Pons (tissue), 1 donor: ENCODE results near the gene STARD4.

Experiments
- DNase-seq: peaks from one replicate; pipeline ENCODE4 v3.0.0-alpha.2; 2016; ENCODE audit warnings: low spot score

The STARD4 gene, protein sequence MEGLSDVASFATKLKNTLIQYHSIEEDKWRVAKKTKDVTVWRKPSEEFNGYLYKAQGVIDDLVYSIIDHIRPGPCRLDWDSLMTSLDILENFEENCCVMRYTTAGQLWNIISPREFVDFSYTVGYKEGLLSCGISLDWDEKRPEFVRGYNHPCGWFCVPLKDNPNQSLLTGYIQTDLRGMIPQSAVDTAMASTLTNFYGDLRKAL

GRCh38 chr5:111512375-111513130, at the start of gene STARD4:
TSS of gene STARD4 (minus strand) at chr5:111512535. CDS start at chr5:111507433, 5,102 bp downstream.
- DNase-seq: peak; percentile 97

DNA sequence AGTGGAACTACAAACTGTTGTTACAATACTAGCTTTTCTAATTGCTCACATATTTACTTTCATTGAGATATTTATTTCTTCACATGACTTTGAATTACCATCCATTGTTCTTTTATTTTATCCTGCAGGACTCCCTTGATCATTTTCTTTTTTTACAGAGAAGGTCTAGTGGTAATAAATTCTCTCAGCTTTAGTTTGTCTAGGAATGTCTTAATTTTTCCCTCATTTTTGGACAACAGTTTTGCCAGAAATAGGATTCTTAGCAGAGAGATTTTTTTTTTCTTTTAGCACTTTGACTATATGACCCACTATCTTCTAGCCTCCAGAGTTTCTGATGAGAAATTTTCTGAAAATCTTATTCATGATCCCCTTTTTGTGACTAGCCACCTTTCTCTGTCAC, 47.3 kb upstream of the STARD4 start:
- DNase-seq: no peak

DNA sequence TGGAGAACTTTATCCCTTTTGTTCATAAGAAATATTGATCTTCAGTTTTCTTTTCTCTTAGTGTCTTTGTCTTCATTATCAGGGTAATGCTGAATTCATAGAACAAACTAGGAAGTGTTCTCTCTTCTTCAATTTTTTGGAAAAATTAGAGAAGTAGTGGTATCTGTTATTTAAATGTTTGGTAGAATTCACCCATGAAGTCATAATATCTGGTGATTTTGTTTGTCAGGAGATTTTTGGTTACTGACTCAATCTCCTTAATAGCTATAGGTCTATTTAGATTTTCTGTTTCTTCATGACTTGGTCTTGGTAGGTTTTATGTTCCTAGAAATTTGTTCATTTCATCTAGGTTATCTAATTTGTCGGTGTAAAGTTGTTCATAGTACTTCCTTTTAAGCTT, 45.4 kb upstream of the STARD4 start:
- DNase-seq: no peak

DNA sequence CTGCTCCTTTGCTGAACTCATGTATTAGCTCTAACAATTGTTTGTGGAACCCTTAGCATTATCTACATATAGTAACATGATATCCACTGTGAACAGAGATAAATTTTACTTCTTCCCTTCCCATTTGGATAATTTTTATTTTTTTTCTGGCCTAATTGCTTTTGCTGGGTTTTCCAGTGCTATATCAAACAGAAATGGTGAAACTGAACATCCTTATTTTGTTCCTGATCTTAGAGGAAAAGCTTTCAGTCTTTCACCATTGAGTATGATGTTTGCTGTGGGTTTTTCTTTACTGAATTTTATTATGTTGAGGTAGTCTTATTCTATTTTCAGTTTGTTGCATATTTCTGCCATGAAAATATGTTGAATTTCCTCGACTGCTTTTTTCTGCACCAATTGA, 44.8 kb upstream of the STARD4 start:
- no peak for DNase-seq

DNA sequence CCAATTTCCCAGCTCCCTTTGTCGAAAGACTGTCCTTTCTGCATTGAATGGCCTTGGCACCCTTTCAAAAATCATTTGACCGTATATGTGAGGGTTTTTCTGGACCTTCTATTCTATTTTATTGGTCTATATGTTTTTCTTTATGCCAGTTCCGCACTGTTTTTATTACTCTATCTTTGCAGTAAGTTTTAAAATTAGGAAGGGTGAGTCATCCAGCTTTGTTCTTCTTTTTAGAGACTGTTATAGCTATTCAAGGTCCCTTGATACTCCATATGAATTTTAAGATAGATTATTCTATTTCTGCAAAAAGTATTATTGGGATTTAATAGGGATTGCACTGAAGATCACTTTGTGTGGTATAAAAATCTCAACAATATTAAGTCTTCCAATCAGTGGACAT, 44.2 kb upstream of the STARD4 start:
- no peak for DNase-seq

GRCh38 chr5:111555760-111556159, 43.4 kb upstream of the STARD4 start:
- no peak for DNase-seq

DNA sequence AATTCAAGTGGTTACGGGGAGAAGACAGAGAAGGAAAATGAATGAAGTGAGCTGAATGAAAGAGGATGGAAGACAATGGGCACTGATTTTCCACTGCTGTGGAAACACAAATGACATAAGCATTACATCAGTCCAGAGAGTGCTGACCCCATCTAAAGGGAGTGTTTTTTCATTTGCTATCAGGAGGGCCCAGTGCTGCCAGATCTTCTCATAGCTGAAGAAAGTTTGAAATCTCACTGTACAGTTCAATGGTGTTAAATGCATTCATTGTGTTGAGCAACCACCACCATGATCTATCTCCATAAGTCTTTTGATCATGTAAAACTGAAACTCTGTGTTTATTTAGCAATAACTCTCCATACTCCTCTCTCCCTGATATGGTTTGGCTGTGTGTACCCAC, 41.5 kb upstream of the STARD4 start:
- DNase-seq: no peak

DNA sequence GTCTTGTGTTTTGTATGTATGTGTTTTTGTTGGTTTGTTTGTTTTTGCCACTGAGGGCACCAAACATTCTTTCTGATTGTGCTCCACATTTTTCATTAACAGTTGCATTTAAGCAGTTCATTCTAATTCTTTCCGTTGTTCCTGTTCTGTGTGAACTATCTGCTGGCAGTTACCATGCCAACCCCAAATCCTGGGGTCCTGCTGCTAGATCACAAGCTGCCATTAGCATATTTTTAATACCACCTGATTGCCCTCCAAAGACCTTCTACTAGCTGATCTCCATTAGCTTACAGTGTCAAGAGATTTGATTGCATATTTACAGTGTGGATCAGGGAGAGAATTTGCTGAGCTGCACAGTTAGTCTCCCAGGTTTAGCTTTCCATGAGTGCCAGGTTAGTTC, 40.6 kb upstream of the STARD4 start:
- no peak for DNase-seq

DNA sequence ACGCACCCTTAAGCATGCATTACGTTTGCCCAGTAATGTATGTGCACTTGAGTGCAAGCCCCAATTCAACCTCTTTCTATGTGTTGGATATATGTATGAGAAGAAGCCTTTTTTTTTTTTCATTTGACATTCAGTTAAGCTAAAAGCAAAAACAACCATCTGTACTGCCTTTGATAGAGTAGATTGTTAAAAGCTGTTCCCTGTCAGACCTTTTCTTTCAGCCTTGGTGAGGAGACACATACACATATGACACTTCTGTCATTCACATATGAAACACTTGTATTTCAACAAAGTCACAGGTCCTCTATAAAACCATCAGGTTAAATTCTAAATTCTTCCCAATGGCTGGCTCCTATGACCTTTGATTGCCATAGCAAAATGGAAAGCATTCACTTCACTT, 40.2 kb upstream of the STARD4 start:
- DNase-seq: no peak

DNA sequence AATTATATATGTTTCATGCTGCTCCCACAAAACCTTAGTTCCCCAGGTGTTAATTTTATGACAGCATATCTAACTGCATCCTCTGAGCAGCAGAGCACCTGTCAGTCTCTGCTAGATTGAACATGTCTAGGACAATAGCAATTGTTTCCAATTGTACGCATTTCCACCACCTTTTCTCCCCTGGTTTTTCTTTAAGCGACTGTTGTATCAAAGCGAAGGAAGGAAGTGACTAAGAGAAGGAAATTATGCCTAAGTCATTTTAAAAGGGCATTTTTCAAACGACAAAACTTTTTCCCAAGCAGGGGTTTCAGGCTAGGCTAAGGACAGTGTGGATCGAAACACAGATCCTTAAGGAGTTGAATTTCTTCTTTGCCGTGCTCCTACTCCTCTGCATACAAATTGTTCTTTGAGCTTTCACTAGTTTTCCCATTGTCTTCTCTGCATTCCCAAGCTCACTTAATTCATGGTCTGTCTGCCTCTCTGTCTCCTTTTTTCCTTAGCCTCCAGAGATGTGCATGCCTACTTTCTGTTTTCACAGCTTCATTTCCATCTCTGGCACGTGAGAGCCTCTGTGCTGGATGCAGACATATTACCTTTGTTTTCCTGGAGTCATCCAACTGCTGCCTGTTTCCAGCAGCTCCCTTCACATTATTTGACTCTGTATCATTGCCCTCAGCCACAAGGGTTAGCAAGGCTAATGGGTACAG, 39.4 kb upstream of the STARD4 start:
- DNase-seq: no peak

DNA sequence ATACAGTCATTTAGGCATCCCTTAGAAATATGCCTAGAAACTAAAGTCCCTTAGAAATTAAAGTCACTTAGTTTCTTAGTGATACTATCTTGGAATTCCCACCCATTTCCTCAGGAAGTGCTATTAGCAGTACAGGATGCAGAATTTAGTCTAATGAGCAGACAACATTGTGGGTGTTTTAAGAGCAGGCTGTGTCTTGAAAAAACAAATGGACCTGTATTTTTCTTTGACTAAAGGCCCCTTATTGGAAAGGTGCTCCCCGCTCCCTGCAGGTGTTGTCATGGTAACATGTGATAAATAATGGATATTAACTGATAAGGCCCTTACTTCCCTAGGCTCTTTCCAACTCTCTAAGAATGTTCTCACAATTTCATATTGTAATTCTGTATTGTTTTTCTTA, 38.8 kb upstream of the STARD4 start:
- DNase-seq: no peak

DNA sequence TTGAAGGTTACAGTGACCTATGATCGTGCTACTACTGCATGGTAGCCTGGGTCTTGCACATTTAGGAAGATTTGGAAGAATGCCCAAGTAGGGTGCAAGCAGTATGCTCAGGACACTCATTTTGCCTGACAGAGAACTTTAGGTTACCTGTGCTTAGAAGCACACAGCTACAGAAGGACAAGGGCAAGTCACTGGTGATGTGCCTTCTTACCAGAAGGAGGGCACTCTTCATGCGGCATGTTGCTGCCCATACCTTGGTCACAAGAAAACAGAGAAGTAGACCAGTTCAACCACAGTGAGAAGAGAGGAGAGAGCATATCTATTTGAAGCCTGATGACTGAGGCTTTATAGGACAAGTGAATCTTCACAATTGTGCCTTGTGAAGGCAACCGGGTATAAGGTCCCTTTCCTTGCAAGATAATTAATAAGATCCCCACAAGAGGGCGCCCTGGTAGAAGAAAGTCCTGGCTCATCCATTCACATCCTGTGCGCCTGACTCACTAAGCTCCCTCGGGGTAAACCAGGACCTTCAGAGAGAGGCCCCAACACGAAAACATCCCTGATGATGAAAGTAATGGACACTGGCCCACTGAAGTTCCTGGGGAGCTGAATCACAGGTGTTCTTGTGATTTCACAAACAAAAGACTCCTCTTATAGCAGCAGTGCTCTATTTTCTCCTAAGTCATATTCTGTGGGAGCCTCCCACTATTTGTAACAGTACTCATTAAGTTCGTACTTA, 38.1 kb upstream of the STARD4 start:
- peak; percentile 92 for DNase-seq

- DNase-seq: no peak
Observed at GRCh38 chr5:111548992-111549649, 36.8 kb upstream of the STARD4 start.

DNA sequence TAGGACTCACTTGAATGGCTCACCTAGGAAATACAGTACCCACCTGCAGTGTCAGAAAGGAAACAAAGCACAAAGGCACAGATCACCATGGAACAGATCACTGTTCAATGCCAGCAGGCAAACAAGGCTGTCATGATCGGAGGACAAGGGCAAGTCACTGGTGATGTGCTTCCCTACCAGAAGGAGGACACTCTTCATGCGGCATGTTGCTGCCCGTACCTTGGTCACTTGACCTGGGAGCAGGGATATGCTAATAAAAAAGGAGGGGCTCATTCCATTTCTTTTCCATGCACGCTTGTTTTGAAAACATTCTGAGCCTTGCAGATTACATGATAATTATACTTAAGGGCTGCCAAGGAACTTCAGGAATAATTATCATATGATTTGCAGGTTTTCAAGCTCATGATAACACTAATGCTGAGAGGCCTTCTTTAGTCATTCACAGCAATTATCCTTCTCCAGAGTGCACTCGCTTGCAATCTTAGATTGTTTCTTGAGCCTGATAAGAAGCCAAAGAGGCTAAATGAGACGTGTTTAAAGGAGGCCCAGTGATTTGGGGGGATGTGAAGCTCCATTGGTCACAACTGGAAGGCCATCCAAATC, 36.1 kb upstream of the STARD4 start:
- DNase-seq: no peak

- DNase-seq: no peak
Observed at GRCh38 chr5:111545031-111545430, 32.7 kb upstream of the STARD4 start.

DNA sequence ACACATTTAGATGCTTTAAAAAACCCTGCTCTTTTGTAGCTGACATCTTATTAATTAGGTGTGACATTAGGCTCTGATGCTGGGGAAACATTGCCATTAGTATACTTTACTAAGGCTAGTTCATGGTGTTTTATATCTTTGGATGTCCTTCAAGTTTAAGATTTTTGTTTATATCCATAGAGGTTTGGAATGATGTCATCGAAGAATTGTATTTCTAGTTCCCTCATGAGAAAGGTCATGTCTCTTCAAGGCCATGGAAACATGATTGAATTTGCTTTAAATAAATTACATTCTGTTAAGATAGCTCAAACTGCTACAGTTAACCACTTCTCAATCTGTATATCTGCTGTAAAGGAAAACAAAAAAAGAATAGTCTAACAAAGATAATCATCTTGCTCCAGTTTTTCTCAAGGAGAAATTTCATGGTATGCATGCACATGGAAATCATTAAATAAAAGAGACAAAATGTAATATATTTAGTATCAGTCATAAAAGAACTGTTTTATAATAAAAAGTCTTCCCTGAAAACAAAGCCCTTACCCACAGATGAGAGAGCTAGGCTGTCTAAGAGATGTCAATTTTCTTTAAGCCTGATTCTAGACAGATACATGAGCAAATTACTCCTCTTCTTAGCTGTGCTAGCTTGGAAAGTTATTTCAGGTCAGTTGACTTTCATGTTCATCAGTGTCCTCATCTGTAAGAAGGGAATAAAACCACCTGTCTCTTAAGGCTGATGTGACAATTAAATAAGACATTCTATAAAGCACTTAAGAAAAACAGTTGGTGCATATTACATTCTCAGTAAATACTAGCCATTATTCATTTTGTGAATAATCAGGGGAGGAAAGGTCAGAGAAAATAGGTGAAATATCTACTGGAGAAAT, 25.0 kb upstream of the STARD4 start:
- no peak for DNase-seq

- no peak for DNase-seq
Observed at GRCh38 chr5:111535879-111536549, 23.7 kb upstream of the STARD4 start.

GRCh38 chr5:111532886-111533582, 20.7 kb upstream of the STARD4 start:
- no peak for DNase-seq

DNA sequence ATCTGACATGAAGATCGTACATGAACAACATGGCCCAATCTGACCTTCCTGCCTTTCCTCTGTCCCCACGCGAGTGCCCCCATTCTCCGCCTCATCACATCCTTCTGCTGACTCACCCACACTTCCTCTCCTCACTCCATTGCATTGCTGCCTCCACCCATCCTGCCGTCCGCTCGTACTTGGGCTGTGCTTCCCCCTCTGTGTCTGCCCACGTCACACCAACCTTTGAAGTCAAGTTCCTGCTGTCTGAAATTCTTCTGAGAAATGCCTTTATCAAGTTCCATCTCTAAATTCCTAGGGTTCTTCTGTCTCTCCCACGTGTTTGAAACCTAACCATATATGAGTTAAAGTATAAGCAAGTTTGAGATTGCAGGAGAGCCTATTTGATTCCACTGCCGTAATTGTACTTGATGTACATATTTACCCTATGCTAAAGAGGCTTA, 18.0 kb upstream of the STARD4 start:
- peak; percentile 52 for DNase-seq
